Measurements from ENCODE around the gene RSAD1.
A peak's percentile ranks its signal among the peaks of the same experiment; 100 is the strongest.
"Not testable (repeated sequence)": the region's sequence is repeated elsewhere in the genome, so short reads cannot be mapped to it uniquely, and the experiment has no call there.

RSAD1 gene

DNA sequence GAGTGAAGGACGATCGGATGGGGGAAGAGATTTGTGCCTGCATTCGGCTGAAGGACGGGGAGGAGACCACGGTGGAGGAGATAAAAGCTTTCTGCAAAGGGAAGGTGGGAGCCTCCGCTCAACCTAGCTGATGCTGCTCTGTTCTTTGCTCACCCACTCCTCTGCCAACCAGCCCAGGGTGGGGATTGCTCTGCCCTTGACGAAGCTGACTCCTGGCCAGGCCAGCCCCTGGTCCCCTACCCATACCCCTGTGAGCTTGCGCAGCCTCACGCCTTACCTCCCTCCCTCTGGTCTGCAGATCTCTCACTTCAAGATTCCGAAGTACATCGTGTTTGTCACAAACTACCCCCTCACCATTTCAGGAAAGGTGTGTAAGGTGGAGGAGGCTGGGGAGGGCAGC is 4.8 kb upstream of the RSAD1 start:
- no peak for DNase-seq

DNA sequence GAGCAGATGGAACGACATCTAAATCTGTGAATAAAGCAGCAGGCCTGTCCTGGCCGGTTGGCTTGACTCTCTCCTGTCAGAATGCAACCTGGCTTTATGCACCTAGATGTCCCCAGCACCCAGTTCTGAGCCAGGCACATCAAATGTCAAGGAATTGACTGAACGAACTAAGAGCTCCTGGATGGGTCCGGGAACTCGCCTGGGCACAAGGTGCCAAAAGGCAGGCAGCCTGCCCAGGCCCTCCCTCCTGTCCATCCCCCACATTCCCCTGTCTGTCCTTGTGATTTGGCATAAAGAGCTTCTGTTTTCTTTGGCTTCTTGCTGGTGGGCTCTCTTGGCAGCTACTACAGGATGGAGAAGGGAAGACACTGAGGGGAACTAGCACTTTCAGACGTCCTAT is 4.1 kb upstream of the RSAD1 start:
- DNase-seq = no peak

DNA sequence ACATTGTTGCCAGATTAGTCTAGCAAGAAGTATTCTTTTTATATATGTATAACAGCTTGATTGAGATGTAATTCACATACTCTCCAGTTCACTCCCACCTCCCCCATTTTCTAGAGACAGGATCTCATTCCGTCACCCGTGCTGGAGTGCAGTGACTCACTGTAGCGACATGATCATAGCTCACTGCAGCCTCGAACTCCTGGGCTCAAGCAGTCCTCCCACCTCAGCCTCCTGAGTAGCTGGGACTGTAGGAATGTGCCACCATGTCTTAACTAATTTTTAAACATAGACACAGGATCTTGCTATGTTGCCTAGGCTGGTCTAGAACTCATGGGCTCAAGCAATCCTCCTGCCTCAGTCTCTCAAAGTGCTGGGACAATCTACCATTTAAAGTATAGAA is 3.3 kb upstream of the RSAD1 start:
- no peak for DNase-seq

DNA sequence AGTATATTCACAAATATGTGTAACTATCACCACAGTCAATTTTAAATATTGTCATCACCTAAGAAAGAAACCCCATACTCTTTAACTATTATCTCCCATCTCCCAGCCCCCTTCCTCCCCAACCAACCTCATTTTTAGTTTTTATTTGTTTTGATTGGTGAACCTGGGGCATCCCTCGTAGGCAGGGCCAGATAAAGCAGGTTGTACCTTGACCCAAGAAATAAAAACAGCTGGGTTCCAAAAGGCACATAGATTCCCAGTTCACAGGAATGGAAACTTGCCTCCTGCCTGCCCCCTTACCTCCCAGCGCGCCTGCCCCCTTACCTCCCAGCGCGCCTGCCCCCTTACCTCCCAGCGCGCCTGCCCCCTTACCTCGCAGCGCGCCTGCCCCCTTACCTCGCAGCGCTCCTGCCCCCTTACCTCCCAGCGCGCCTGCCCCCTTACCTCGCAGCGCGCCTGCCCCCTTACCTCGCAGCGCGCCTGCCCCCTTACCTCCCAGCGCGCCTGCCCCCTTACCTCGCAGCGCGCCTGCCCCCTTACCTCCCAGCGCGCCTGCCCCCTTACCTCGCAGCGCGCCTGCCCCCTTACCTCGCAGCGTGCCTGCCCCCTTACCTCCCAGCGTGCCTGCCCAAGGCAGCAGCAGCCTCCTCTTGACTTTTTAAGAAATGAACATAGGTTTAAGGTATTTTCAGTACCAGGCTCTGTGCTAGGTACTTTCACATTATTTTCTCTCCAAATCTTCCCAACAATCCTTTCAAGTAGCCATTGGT is 2.7 kb upstream of the RSAD1 start:
- DNase-seq = not testable (repeated sequence)

DNA sequence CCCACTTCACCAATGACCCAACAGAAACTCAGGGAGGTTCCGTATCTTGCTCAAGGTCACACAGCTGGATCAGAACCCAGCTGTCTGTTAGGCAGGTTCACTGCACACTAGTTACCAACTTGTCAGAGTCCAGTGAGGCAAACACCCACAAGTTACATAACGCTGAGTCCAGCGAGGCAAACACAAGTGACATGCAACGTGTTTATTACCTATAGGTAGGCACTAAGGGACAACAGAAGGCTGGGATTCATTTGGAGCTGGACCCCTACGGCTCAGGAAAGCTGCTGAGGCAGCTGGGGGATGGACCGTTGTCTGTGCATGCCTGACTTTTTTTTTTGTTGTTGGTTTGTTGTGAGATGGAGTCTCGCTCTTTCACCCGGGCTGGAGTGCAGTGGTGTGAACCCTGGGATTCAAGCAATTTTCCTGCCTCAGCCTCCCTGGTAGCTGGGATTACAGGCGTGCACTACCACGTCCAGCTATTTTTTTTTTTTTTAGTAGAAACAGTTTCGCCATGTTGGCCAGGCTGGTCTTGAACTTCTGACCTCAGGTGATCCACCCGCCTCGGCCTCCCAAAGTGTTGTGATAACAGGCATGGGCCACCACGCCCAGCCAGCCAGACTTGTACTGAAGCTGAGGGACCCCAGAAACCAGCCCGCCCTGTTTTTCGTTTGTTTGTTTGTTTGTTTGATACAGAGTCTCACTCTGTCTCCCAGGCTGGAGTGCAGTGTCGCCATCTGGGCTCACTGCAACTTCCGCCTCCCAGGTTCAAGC is 1.9 kb upstream of the RSAD1 start:
- DNase-seq = no peak

DNA sequence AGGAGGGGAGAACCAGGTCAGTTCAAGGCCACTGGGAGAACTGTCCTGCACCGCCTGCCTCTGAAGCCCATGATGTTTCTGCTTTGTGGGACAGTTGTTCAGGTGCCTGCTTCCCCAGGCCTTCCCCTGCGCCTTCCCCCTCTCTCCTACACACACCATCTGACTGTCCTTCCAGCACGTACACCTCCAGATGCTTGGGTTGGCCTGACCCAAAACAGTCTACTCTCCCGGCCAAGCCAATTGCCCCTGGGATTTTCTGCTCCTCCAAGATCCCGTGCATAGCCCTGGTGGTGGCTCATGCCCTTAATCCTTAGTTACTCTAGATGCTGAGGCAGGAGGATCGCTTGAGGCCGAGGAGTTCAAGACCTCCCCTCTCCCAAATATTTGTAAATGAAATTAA is 684 bp upstream of the RSAD1 start:
- DNase-seq = no peak

DNA sequence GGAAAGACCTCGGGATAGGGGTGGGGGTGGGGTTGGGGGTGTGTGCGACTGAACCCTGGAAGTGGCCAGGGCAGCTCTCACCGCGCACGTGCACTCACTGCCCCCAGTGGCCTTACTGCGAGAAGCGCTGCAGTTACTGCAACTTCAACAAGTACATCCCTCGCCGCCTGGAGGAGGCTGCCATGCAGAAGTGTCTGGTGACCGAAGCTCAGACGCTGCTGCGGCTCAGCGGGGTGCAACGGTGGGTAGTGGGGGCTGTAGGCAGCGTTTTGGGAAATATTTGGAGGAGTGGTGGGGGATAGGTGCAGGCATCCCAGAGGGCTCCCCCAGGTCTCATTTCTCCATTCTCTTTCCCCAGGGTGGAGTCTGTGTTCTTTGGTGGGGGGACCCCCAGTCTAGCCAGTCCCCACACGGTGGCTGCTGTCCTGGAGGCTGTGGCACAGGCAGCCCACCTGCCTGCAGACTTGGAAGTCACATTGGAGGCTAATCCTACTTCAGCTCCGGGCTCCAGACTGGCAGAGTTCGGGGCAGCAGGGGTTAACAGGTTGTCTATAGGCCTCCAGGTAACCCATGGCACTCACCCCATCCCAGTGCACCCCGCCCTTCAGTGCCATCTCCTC is 972 bp downstream of the RSAD1 start:
- peak; percentile 81 for DNase-seq

DNA sequence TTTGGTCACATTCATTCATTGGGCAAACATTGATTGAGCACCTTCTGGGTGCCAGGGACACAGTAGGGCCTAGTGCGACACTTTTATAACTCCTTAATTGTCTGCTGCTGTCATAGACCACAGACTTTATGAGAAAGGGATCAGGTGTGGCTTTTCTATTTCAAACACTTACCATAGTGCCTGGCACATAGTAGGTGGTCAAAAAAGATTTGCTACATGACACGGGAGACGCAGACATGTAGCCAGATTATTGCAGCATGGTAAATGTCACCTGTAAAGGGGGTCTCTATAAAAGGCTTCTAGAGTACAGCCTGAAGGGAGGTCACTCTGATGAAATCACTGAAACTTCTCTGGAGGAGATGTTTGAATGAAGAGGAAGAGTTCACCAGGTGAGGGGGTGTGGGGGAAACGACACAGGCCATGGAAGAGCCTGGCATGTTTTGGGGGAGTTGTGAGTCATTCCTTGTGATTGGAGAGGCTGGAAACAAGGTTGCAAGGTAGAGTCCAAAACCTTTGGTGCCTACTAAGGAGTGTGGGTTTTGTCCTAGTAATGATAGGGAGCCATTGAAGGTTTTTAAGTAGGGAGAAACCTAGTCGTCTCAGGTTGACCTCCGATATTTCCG is 1.6 kb downstream of the RSAD1 start:
- DNase-seq = no peak

DNA sequence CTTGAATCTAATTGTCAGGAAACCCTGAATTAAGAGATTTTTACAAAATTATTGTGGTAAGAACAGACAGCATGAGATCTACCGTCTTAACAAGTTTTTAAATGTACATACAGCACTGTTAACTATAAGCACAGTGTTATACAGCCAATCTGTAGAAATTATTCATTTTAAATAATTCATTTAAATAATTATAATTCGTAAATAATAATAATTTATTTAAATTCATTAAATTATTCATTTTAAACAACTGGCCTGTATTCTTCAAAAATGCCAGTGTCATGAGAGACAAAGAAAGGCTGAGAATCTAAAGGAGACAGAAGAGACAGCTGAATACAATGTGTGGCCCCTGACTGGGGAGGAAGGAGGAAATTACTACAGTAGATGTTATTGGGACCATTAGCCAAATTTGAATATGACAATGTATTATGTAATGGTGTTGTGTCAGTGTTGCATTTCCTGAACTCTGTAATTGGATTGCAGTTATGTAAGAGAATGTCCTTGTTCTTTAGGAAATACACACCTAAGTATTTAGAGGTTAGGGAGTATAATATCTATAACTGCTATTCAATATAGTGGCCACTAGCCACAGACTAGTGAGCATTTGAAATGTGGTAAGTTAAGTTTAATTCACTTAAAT is 2.3 kb downstream of the RSAD1 start:
- DNase-seq = no peak

DNA sequence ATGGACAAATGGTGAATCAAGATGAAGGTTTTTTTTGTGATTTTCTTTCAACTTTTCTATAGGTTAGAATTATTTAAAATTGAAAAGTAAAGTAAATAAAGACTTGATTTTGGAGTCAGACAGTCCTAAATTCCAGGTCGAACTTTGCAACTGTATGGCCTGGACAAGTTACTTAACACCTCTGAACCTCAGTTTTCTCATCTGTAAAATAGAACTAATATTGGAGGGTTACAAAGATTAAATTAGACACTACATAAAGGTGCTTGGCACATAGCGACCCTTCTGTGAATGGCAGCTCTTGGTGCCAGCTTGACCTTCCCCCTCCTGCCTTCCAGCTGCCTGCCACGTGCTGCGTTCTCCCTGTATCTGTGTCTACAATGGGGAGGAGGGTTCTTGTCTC is 3.0 kb downstream of the RSAD1 start:
- DNase-seq = no peak

DNA sequence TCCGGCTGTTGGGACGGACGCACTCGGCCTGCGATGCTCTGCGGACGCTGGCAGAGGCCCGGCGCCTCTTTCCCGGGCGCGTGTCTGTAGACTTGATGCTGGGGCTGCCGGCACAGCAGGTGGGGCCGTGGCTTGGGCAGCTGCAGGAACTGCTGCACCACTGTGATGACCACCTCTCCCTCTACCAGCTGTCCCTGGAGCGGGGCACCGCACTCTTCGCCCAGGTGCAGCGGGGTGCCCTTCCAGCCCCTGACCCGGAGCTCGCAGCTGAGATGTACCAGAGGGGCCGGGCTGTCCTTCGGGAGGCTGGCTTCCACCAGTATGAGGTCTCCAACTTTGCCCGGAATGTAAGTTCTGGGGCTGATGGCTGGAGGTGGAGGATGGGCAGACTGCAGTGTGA is 3.5 kb downstream of the RSAD1 start:
- DNase-seq = no peak

DNA sequence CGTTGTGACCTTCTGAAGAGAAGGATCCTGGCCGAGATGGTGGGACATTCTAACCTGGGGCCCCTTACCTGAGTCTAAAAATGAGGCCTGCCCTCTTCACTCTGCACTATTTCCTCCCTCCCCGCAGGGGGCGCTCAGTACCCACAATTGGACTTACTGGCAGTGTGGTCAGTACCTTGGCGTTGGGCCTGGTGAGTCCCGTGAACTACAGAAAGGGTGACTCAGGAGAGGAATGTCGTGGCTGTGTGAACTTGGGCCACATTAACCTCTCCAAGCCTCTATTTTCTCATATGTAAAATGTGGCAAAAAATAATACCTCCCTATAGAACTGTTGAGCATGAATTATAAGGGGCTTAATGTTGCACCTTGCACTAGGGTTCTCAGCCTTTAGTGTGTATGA is 3.9 kb downstream of the RSAD1 start:
- DNase-seq = peak; percentile 84

DNA sequence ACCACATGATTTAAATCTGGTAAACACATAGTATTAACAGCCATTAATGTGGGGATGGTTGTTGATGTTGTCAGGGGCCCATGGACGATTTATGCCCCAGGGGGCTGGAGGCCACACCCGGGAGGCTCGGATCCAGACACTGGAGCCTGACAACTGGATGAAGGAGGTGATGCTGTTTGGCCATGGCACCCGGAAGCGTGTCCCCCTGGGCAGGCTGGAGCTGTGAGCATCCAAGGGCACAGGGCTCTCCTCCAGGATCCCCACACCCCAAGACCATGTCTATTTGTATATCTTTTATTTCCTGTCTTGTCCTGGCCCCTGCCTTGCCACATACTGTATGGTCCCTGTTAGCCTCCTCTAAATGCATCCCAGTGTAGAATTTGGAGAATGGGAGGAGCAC is 4.6 kb downstream of the RSAD1 start:
- DNase-seq = no peak

DNA sequence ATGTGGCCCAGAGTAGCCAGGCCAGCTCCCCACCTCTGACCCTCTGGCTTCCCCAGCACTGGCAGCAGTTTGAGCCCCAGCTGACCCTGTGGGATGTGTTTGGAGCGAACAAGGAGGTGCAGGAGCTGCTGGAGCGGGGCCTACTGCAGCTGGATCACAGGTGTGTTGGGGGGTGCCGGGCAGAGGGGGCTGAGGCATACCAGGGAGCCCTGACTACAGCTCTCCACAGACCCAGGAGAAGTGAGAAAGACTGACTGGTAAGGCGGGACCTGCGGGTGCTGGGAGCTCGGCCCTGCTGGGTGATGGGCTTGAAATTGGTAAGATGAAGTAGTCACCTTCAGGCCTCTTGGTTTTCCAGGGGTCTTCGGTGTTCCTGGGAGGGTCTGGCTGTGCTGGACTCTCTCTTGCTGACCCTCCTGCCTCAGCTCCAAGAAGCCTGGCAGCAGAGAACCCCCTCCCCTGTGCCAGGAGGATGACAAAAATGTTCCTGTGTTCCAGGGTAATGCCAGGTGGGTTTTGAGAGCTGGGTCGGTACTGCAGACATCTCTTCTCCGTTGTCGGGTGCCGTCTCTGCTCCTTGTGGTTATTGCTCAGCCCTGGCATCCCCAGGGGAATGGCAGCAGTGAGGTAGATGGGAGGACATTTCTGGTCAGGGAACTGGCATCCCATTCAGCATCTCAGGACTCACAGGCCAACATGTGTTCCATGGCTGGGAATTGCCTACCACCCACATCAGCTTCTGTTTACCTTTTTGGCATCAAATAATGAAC is 5.9 kb downstream of the RSAD1 start:
- DNase-seq = no peak

DNA sequence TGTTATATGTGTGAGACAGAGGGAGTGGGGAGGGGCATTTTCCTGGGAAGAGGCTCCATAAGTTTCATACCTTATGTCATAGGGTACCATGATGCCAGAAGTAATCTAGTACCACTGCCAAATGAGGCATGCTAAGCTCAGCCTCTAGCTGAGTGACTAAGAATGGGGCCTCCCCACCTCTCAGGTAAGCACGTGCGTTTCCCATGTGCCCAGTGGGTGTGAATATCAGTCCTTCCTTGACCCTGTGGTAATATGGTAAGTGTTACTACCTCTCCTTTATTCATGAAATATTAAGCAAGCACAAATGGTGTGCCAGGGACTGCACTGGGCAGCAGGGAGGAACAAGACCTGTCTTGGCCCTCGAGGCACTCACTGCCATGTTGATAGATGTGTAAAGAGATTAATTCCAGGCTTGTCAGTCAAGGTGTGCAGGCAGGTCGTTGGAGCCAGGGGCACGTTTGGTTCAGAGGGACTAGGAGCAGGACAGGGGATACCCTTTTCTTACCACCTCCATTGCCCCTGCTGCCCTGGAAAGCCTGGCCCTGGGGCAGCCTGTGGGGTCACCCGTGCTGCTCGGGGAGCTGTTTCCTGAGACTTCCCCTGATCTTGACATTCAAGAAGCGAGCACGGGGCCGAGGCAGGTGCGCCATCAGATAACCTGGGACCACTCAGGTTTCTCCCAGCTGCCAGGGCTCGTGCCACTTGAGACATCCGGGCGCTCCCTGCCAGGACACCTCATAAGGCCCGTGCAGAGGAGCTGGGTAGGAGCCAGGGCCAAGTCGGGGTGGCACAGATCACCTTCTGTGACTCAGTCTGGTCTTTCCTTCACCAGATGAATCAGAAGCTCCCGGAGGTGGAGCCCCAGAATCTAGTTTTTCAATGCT is 8.8 kb downstream of the RSAD1 start:
- no peak for DNase-seq

DNA sequence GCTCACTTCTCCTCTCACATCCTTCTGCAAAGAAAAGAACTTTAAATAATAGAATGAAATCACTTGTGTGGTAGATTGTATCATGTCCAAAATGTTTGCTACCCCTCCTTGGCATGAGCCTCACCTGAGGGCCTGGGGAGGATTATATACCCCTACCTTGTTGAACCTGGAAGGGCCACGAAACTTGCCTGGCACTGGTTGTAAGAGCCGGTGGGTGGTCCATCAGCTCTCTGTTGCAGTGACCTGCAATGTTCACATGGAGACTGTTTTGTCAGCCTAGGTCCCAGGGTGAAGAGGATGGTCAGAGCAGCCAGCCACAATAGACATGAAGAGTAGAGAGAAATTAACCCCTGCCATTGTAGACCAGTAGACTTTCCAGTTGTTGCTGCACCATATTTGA is 10.2 kb downstream of the RSAD1 start:
- DNase-seq = no peak

DNA sequence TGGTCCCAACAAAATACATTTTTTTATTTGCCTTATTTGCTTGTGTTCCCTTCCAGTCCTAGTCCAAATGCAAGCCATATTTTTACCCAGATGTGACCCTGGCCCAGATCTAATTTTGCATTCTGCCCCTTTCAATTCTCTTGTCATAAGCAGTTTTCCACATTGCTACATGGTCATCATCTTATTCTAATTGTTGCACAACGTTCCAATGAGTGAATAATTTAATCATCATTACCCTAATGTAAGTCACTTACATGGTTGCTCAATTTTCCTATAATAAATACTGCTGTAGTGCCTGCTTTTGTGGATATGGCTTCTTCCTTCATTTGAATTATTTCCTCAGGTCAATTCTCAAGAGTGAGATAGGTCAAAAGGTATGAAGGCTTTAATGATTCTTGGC is 12.8 kb downstream of the RSAD1 start:
- no peak for DNase-seq

DNA sequence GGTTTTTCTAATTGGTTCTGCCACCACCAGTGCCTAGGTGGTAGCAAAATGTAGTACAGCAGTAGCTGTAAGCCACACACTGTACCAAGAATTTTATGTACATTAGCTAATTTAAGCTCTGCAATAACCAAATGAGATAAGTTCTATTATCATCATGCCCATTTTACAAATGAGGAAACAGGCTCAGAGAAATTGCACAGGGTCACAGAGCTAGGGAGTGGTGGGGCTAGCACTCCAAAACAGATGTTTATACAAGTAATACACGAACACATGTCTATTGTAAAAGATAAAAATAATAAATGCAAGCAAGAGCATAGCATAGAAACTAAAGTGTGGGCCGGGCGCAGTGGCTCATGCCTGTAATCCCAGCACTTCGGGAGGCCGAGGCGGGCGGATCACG is 13.6 kb downstream of the RSAD1 start:
- no peak for DNase-seq

DNA sequence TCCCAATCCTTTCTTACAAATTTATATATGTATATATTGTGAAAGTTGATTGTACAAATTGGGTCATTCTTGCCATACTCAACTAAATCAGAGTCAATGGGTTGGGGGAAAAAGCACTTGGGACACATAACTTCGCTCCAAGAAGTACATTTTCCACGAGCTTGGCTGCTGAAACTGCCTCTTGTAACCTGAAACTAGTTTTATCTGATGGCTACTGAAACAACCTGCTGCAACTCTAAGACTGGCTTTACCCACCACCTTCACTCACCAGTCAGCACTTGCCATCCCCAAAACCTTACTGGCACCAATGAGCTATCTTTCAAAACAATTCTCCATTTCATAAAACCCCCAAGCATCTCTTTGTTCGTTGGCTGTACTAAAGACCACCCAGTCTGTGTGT is 15.1 kb downstream of the RSAD1 start:
- DNase-seq = no peak

DNA sequence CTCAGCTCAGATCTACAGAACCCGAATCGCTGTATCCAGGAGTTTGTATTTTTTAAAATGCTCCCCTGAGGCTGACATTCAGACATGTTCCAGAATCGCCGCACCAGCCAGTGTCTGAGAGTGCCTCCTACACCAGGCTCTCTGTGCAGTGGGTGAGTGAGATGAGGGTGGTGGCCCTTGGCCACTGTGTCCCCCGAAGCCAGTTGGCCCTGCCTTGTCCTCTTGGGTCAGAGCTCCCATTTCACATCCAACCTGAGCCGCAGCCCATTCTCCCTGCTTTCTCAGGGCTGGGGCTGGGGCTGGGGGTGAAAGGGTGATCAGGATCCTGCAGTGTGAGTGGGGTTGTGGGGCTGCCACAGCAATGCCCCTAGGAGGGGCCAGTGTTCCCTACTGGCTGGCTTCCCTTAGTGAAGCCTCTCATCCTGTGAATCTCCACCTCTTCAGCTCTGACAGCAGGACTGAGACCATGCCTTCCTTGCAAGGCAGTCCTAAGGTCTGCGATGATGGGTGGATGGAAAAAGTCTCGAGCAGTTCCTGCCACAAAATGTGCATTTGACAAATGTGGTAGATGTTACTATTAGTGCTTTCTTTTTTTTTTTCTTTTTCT is 16.7 kb downstream of the RSAD1 start:
- DNase-seq = no peak

DNA sequence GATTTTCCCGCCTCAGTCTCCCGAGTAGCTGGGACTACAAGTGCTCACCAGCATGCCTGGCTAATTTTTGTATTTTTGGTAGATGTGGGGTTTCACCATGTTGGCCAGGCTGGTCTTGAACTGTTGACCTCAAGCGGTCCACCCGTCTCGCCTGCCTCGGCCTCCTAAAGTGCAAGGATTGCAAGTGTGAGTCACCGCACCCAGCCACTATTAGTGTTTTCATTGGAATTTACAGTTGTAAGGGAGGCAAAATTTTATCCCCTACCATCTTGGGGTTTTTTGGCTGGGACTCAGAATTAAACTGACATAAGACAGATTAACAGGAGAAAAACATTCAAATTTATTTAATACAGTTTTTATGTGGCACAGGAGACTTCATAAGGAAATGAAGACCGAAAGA is 17.3 kb downstream of the RSAD1 start:
- no peak for DNase-seq

Measured in activated CD4-positive, alpha-beta T cell treated with anti-CD3 and anti-CD28 coated beads, Interleukin-2, amount 50 U/mL, for 16 hours (primary cell).